ENCODE results near the gene PRKCA.
A peak's percentile ranks its signal among the peaks of the same experiment; 100 is the strongest.
"Not testable (repeated sequence)": the region's sequence is repeated elsewhere in the genome, so short reads cannot be mapped to it uniquely, and the experiment has no call there.

The PRKCA gene

DNA sequence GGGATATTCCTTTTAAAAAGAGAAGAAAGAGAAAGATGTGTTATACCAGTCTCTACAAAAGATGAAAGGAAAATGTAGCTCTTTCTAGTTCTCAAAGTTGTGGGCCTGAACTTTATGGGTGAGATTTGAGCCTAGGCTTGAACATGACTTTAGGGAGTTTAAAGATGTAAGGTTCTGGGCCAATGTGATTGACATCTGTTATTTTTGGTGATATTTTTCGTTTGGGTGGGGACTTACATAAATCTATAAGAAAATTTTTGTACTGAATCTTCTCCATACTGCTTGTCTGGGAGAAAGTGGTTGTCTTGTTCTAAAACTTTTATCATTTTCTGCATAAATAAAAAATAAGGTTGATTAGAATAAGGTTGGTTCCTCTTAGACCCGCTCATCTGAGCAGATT is 4.8 kb downstream of the PRKCA start:
- Histone ChIP-seq H3K4me1 (ENCODE audit: control insufficient read depth, insufficient read depth, low read length, unreplicated experiment) (peaks cover 37% of the 10 kb centered on the region), H3K27ac (ENCODE audit: low read depth, low read length) (peak overlapping the region; percentile 66), H3K4me3 (ENCODE audit: low read depth, low read length) (peak overlapping the region; percentile 82; the same call in 1 of the 2 replicates), H3K79me2 (ENCODE audit: control insufficient read depth, insufficient read depth, low read length, unreplicated experiment) (peaks cover 95% of the 10 kb centered on the region), H3K36me3 (ENCODE audit: insufficient read depth, low read length) (peaks cover 37% of the 10 kb centered on the region), H3K27me3 (ENCODE audit: insufficient read depth, low read length) (no peaks in the 10 kb centered on the region), H2AFZ (ENCODE audit: low read length, unreplicated experiment) (no peak overlapping the region)

DNA sequence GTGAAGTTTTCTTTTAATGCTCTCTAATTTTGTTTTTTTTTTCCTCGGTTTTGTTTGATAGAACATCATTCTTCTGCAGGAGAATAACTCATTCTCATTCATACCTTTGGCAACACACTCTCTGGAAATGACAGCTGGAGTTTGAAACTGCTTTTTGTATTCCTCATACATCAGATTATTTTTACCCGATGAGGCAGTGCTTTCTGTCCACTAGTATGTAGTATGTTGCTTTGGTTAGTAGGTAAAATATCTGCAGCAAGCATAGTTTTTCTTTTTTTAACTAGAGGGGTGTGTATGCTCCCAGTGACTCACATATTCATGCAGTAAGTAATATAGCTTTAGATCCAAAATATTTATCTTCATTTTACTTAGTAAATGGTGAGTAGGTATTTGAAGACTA is 6.4 kb downstream of the PRKCA start:
- no peak overlapping the region for H3K27ac ChIP-seq (ENCODE audit: low read depth, low read length)
- H3K4me1 ChIP-seq (ENCODE audit: control insufficient read depth, insufficient read depth, low read length, unreplicated experiment), result peaks cover 52% of the 10 kb centered on the region
- no peak overlapping the region for H3K4me3 ChIP-seq (ENCODE audit: low read depth, low read length)
- peaks cover 40% of the 10 kb centered on the region for H3K36me3 ChIP-seq (ENCODE audit: insufficient read depth, low read length)
- H3K27me3 ChIP-seq (ENCODE audit: insufficient read depth, low read length), result no peaks in the 10 kb centered on the region
- peaks cover 99% of the 10 kb centered on the region for H3K79me2 ChIP-seq (ENCODE audit: control insufficient read depth, insufficient read depth, low read length, unreplicated experiment)
- H2AFZ ChIP-seq (ENCODE audit: low read length, unreplicated experiment), result no peak overlapping the region

DNA sequence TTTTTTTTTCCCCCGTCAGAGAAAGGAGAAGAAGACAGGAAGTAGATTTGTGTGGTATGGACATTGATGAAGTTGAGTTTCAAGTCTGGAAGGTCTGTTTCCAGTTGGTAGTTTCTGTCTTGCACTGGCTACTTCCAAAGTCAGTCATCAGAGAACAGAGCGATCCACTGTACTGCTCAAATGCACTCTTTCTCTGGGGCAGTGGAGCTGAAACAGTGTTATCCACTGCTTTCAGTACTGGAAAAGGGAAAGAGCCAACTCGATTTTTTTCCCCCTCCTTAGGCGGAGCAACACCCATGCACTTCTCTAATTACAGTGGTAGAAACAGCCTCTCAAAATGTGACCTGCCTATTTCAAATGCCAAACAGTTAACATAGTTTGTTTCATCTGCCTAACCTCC is 7.4 kb downstream of the PRKCA start:
- Histone ChIP-seq H2AFZ (ENCODE audit: low read length, unreplicated experiment) (no peak overlapping the region), H3K4me3 (ENCODE audit: low read depth, low read length) (no peak overlapping the region), H3K27ac (ENCODE audit: low read depth, low read length) (no peak overlapping the region), H3K36me3 (ENCODE audit: insufficient read depth, low read length) (peaks cover 43% of the 10 kb centered on the region), H3K79me2 (ENCODE audit: control insufficient read depth, insufficient read depth, low read length, unreplicated experiment) (peaks cover 99% of the 10 kb centered on the region), H3K27me3 (ENCODE audit: insufficient read depth, low read length) (no peaks in the 10 kb centered on the region), H3K4me1 (ENCODE audit: control insufficient read depth, insufficient read depth, low read length, unreplicated experiment) (peaks cover 55% of the 10 kb centered on the region)

DNA sequence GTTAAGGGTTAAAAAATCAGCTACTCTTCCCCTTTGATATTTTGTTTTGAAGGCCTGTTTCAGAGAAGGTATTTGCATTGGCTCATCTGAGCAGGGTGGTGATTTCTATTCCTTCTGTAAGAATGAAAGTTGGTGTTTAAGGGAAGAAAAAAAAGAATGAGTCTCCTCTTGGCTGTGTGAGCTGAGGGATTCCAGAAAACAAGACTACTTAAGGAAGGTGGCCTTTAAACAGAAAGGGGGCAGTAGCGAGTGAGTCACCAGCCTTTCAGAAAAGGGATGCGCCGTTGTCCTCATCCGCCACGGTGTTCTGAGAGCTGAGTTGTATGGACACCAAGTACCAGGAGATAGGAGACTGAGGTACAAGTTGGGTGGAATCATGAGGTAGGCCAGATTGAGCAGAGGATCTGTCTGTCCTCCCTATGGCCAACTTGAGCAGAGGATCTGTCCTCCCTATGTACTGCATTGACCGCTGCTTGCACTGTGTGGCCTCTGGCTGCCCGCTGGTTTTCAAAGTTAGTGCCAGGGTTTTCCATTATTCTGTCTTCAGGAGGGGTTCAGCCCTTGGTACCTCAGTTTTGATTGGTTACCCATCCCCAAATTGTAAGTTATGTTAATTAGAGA is 8.2 kb downstream of the PRKCA start:
- Histone ChIP-seq H3K27me3 (ENCODE audit: insufficient read depth, low read length) (no peaks in the 10 kb centered on the region), H3K4me1 (ENCODE audit: control insufficient read depth, insufficient read depth, low read length, unreplicated experiment) (peaks cover 55% of the 10 kb centered on the region), H2AFZ (ENCODE audit: low read length, unreplicated experiment) (no peak overlapping the region), H3K79me2 (ENCODE audit: control insufficient read depth, insufficient read depth, low read length, unreplicated experiment) (peaks cover 99% of the 10 kb centered on the region), H3K4me3 (ENCODE audit: low read depth, low read length) (no peak overlapping the region), H3K27ac (ENCODE audit: low read depth, low read length) (no peak overlapping the region), H3K36me3 (ENCODE audit: insufficient read depth, low read length) (peaks cover 47% of the 10 kb centered on the region)

DNA sequence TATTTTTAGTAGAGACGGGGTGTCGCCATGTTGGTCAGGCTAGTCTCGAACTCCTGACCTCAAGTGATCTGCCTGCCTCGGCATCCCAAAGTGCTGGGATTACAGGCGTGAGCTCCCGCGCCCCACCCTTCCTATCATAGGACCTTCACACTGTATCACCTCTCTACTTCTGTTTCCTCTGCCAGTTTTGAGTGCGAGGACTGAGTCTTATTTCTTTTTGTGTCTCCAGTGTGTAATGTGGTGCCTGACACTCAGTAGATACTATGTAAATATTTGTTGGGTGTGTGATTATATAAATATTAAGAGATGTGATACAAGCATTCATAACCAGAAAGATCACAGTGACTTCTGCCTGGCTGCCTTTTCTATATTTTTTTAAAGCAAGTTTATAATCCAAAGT is 10.5 kb downstream of the PRKCA start:
- H3K4me3 ChIP-seq (ENCODE audit: low read depth, low read length), result no peak overlapping the region
- H3K27me3 ChIP-seq (ENCODE audit: insufficient read depth, low read length), result no peaks in the 10 kb centered on the region
- H3K36me3 ChIP-seq (ENCODE audit: insufficient read depth, low read length), result peaks cover 49% of the 10 kb centered on the region
- H3K79me2 ChIP-seq (ENCODE audit: control insufficient read depth, insufficient read depth, low read length, unreplicated experiment), result peaks cover 96% of the 10 kb centered on the region
- H2AFZ ChIP-seq (ENCODE audit: low read length, unreplicated experiment), result no peak overlapping the region
- 0 out of 2 replicates have a peak overlapping the region, but pooled peaks have one; percentile 2 for H3K27ac ChIP-seq (ENCODE audit: low read depth, low read length)
- H3K4me1 ChIP-seq (ENCODE audit: control insufficient read depth, insufficient read depth, low read length, unreplicated experiment), result peaks cover 51% of the 10 kb centered on the region

DNA sequence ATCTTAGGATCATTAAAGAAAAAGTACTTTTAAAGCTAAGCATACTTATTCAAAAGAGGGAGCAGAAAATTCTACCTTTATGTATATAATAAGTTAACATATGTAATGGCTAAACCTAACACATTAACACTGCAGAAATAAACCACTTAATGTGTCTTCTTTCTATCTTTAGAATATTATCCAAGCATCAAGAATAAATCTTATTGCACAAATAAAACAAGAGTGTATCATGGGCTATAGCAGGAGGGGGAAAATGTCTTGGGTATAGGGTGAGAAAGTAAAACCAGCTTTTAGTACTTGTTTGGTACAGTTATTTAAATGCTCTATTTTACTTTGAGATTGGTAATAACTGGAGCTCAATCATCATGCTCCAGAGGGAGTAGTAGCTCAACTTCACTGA is 10.9 kb downstream of the PRKCA start:
- Histone ChIP-seq H2AFZ (ENCODE audit: low read length, unreplicated experiment) (no peak overlapping the region), H3K36me3 (ENCODE audit: insufficient read depth, low read length) (peaks cover 44% of the 10 kb centered on the region), H3K79me2 (ENCODE audit: control insufficient read depth, insufficient read depth, low read length, unreplicated experiment) (peaks cover 96% of the 10 kb centered on the region), H3K27me3 (ENCODE audit: insufficient read depth, low read length) (no peaks in the 10 kb centered on the region), H3K4me1 (ENCODE audit: control insufficient read depth, insufficient read depth, low read length, unreplicated experiment) (peaks cover 50% of the 10 kb centered on the region), H3K4me3 (ENCODE audit: low read depth, low read length) (no peak overlapping the region), H3K27ac (ENCODE audit: low read depth, low read length) (0 out of 2 replicates have a peak overlapping the region, but pooled peaks have one; percentile 2)

DNA sequence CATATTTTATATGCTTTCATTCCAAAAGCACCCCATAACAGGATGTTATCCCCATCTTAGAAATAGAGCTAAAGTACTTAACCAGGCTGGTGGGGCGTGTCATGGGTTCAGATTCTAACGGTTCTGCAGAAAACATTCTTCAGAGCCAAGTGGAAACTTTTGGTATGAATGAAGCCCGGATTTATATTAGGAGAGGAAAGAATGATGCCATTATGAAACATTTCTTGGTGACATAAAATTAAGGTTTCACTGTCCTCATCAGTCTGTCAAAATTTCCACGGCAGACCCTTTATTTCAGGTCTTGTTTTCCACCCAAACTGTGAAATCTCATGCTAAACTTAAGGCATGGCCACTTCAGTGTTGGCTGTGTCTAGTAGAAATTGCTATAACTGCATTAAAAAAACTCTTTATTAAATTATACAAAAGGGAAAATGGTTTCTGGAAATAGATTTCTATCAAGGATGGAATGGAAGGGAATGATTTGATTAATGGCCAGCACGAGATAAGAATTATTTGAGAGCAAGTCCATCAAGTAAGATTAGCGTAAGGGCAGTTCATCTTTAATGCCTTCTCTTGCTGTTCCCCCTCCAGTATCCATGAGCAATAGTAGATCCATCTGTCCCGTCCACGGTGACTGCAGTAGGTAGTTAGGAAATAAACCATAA is 11.7 kb downstream of the PRKCA start:
- no peak overlapping the region for H3K4me3 ChIP-seq (ENCODE audit: low read depth, low read length)
- no peaks in the 10 kb centered on the region for H3K27me3 ChIP-seq (ENCODE audit: insufficient read depth, low read length)
- H3K79me2 ChIP-seq (ENCODE audit: control insufficient read depth, insufficient read depth, low read length, unreplicated experiment), result peaks cover 96% of the 10 kb centered on the region
- H3K36me3 ChIP-seq (ENCODE audit: insufficient read depth, low read length), result peaks cover 38% of the 10 kb centered on the region
- no peak overlapping the region for H3K27ac ChIP-seq (ENCODE audit: low read depth, low read length)
- peaks cover 42% of the 10 kb centered on the region for H3K4me1 ChIP-seq (ENCODE audit: control insufficient read depth, insufficient read depth, low read length, unreplicated experiment)
- H2AFZ ChIP-seq (ENCODE audit: low read length, unreplicated experiment), result no peak overlapping the region

DNA sequence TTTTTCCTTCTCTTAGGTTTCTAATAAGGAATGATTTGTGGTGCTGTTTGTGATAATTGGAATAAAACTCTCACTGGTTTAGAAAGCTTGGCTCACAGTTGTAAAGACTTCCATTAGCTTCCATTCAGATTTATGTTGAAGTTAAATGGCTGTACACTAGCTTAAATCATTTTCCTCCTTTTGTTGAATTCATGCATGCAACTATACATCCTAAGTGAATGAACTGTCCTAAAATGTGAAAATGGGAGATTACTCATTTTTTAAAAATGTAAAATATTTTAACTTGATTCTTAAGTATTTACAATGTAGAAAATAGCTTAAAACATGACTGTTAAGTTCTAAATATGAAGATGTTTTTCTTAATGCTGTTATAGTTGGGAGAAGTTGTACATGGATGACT is 15.2 kb downstream of the PRKCA start:
- peaks cover 94% of the 10 kb centered on the region for H3K79me2 ChIP-seq (ENCODE audit: control insufficient read depth, insufficient read depth, low read length, unreplicated experiment)
- H3K27me3 ChIP-seq (ENCODE audit: insufficient read depth, low read length), result no peaks in the 10 kb centered on the region
- H3K4me1 ChIP-seq (ENCODE audit: control insufficient read depth, insufficient read depth, low read length, unreplicated experiment), result peaks cover 27% of the 10 kb centered on the region
- peak overlapping the region; percentile 63 for H3K27ac ChIP-seq (ENCODE audit: low read depth, low read length)
- peaks cover 34% of the 10 kb centered on the region for H3K36me3 ChIP-seq (ENCODE audit: insufficient read depth, low read length)
- H2AFZ ChIP-seq (ENCODE audit: low read length, unreplicated experiment), result no peak overlapping the region
- 0 out of 2 replicates have a peak overlapping the region, but pooled peaks have one; percentile 6 for H3K4me3 ChIP-seq (ENCODE audit: low read depth, low read length)

DNA sequence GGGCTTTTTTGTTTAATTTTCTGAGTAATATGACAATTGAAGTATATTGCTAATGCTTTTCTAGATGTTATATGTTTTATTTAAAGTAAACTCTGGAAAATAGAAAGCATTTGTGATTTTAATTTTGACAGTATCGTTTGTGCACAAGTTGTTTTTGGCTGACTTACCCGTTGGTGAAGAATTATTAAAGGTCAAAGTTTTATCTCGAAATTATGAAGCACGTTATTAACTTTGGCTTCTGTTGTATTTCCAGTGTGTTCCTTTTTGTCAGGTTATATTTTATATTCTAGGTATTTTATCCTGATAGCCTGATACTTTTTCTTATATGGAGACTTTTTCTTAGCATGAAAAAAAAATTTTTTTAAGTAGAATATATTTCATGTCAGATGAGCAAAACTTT is 16.8 kb downstream of the PRKCA start:
- no peak overlapping the region for H3K4me3 ChIP-seq (ENCODE audit: low read depth, low read length)
- peaks cover 43% of the 10 kb centered on the region for H3K36me3 ChIP-seq (ENCODE audit: insufficient read depth, low read length)
- peaks cover 93% of the 10 kb centered on the region for H3K79me2 ChIP-seq (ENCODE audit: control insufficient read depth, insufficient read depth, low read length, unreplicated experiment)
- peaks cover 13% of the 10 kb centered on the region for H3K4me1 ChIP-seq (ENCODE audit: control insufficient read depth, insufficient read depth, low read length, unreplicated experiment)
- H2AFZ ChIP-seq (ENCODE audit: low read length, unreplicated experiment), result no peak overlapping the region
- no peaks in the 10 kb centered on the region for H3K27me3 ChIP-seq (ENCODE audit: insufficient read depth, low read length)
- no peak overlapping the region for H3K27ac ChIP-seq (ENCODE audit: low read depth, low read length)

DNA sequence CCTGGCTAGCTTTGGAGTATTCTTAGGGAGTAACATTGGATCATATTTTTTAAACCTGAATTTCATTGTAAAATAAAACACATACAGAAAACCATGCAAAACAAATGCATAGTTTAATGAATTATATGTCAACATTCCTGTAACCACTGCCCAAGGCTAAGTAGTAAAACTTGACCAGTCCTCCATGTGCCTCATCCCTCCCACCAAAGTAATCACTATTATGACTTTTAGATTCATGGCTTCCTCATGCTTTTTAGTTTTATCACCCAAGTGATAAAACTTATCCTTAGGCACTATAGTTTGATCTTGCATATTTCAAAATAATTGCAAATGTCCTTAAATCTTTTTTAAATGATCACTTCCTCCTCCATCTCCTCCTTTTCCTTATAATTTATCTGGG is 20.4 kb downstream of the PRKCA start:
- Histone ChIP-seq H3K27ac (ENCODE audit: low read depth, low read length) (no peak overlapping the region), H3K79me2 (ENCODE audit: control insufficient read depth, insufficient read depth, low read length, unreplicated experiment) (peaks cover 90% of the 10 kb centered on the region), H3K27me3 (ENCODE audit: insufficient read depth, low read length) (no peaks in the 10 kb centered on the region), H3K36me3 (ENCODE audit: insufficient read depth, low read length) (peaks cover 28% of the 10 kb centered on the region), H3K4me1 (ENCODE audit: control insufficient read depth, insufficient read depth, low read length, unreplicated experiment) (peaks cover 5% of the 10 kb centered on the region), H3K4me3 (ENCODE audit: low read depth, low read length) (no peak overlapping the region), H2AFZ (ENCODE audit: low read length, unreplicated experiment) (no peak overlapping the region)

DNA sequence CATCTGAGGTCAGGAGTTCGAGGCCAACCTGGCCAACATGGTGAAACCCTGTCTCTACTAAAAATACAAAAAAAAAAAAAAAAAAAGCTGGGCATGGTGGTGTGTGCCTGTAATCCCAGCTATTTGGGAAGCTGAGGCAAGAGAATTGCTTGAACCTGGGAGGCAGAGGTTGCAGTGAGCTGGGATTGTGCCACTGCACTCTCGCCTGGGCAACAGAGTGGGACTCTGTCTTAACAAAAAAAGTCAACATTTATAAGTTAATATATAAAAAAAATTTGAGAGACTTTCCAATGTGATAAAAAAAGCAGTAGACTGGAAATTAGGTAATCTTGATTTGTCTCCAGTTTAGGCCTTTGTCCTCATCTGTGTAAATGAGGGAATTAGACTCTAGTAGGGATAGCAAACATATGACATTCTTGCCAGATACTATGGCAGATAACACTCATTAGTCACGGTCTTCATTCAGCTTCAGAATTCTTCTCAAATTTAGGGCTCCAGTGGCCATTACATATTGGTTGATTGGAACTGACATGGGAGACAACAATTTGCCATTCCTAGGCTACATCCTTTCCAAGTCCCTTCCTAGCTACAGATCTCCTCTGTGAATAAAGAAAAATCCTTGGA is 22.1 kb downstream of the PRKCA start:
- peaks cover 33% of the 10 kb centered on the region for H3K36me3 ChIP-seq (ENCODE audit: insufficient read depth, low read length)
- not testable (repeated sequence) for H2AFZ ChIP-seq (ENCODE audit: low read length, unreplicated experiment); H3K27ac ChIP-seq (ENCODE audit: low read depth, low read length); H3K4me1 ChIP-seq (ENCODE audit: control insufficient read depth, insufficient read depth, low read length, unreplicated experiment); H3K27me3 ChIP-seq (ENCODE audit: insufficient read depth, low read length); H3K4me3 ChIP-seq (ENCODE audit: low read depth, low read length)
- peaks cover 87% of the 10 kb centered on the region for H3K79me2 ChIP-seq (ENCODE audit: control insufficient read depth, insufficient read depth, low read length, unreplicated experiment)

All from ACC112 (cell line).